Fibroblast of skin of right biceps (primary cell): Measurements from ENCODE around the gene ANKLE1.
A peak's percentile ranks its signal among the peaks of the same experiment; 100 is the strongest.

Experiments used
- DNase-seq: peaks from one replicate; pipeline ENCODE4 v3.0.0-alpha.2; 2013

Gene ANKLE1

DNA sequence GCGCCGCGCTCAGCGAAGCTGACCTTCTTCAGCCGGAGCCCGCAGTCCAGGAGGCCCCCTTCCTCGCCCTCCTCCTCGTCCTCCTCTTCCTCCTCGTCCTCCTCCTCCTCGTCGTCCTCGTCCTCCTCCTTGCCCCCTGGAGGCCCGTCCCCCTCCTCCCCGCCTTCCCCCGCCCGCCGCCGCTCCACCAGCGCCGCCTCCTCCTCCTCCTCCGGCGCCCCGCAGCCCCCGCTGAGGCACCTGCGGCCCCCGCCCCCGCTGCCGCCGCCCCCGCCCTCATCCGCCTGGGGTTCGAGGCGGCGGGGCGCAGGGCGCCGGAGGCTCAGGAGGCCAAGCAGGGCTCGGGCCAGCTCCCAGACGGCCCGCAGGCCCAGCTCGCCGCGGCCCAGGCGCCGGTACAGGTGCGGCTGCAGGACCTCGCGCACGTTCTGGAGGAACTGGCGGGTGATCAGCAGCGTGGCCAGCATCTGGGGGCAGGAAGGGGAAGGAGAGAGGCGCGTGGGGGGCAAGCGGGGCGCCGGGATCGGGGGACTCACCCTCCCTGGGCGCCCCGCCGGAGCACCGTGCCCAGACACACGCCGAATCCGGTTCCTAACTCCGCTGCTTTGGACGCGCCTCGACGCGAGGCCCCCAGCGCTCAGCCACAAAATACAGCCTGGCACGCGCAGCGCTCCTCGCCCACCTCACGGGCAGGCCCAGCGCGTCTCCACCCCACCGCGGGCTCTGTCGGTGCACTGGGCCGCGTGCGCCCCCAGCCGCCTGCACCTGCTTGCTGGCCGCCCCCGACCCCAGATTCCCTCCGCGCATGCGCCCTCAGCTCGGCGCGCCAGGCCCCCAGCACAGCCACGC is 47.0 kb downstream of the ANKLE1 start:
- DNase-seq = no peak

DNA sequence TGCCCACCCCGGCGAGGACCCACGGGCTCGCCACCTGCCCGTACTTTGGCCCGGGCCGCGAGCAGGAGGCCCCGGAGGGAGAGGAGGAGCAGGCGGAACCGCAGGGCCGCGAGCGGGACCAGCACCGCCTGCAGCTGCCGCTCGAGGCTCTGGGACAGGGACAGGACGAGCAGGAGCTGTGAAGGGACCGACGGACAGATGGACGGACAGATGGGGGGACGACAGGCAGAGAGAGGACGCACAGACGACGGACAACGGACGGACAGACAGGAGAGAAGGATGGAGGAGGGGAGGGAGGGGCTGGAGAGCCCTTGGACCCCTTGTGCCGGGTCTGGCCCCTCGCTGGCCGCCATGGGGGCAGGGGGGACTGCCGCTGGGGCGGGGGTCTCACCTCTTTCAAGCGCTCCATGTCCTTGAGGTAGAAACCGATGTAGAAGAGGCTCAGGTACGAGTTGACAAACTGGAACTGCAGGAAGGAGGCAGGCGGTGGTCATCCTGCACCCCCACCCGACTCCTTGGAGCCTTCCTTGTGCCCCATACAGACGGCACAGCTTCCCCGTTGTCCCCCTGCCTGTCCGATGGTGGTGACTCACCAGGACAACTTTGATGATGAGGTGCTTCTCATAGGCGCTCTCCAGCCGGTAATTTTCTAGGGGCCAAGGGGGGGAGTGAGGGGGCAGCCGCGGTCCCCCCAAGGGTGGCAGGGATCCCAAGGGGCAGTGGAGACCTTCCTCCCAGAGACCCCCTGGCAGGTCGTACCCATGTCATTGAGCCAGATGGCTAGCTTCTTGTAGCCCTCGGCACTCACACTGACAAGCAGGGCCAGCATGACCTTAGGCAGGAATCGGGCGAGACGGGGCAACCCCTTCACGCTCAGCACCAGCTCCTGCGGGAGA is 47.9 kb downstream of the ANKLE1 start:
- no peak for DNase-seq

DNA sequence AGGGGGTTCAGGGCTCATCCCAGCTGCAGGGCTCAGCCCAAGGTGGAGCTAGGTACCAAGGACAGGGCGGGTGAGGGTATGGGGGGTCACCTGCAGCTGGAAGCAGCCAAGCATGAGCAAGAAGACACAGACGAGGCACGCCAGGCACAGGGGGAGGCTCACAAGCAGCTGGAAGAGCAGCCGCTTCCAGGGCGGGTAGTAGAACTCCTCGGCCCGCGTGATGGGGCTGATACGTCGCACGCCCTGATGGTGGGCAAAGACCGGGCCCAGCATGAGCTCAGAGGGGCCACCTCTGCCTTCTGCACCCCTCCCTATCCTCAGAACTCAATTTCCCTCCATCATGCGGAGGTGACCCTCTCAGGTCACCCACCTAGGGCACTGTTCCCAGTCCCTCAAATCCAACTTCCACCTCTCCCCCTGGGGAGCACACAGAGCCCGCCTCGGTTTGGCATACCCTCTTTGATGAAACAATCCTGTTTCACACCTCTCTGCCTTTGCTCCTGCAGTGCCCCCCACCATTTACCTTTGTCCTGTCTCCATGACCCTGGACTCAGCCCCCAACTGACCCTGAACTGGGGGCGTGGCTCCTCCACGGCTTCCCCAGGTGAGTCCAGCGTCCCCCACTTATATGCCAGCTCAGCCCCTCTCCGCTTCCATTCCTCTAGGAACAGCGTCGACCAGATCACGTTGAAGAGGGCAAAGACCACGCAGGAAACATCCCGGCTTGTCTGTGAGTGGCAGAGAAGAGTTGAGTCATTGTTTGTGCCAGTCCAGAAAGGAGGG is 48.8 kb downstream of the ANKLE1 start:
- no peak for DNase-seq

DNA sequence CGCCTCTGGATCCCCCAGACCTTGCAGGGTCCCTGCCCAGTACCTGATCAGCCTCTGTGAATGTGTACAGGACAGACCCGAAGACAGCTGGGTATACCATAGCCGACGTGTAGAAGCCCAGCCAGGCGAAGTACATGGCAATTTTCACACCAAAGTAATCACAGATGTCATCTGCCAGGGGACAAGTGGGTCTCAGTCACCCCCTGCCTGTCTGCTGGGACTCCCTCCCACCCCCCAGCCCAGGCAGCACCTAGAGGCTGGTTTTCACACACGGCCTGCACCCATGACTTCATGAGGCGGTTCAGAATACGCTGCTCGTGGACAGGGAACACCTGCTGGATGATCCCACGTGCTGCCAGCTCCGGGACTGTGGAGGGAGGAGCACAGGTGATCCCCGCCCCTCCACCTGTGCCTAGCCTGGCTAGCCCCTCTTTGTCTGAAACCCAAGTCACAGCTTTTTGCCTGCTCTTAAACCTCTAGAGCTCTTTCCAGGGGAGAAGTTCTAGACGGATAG is 49.4 kb downstream of the ANKLE1 start:
- DNase-seq = no peak

DNA sequence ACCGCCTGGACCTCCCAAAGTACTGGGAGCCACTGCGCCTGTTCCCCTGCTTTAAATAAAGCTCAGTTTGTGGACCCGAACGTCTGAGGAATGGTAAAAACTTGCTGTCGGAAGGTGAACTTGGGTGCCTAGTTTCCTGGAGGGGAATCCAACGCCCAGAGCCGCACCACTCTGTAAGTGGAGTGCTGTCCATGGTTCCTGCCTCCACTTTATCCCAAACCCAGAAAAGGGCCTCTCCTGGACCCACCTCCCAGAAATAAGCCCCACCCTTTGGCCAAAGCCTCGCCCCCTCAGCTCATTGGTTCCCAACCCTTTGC is 50.6 kb downstream of the ANKLE1 start:
- DNase-seq = no peak

DNA sequence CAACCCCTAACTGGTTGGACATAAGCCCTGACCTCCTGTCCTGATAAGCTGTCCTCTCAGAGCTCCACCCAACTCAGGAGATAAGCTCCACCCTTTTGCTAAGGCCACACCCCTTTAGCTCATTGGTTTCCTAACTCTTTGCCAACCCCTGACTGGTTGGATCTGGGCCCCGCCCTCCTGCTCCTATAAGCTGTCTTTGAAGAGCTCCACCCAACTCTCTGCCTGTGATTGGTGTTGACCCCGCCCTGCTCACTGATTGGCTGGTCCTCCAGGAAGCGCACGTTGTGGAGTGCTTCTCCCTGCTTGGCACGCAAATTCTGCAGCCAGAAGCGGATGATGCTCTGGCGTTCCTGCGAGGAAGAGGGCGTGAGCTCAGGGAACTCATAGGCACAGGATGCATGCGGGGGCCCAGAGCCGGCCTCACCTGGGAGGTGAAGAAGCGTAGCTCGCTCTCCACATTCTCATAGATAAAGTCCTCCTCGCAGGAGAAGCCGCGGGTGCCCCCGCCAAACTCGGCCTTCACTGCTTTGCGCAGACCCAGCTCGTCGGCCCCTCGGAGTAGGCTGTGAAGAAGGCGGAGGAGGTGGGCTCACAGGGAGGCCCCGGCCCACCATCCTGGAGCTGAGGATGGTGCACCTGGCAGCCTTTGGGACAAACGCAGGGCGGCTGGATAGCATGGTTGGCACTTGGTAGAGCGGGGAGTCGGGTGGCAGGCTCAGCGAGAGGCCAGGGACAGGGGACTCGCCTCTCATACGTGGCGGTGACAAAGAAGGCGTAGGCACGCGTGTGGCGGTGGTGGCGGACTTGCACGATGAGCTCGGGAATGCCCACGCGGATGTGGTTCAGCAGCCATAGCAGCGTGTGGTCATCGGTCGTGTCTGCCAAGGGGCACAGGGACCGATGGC is 51.2 kb downstream of the ANKLE1 start:
- peak; percentile 63 for DNase-seq

DNA sequence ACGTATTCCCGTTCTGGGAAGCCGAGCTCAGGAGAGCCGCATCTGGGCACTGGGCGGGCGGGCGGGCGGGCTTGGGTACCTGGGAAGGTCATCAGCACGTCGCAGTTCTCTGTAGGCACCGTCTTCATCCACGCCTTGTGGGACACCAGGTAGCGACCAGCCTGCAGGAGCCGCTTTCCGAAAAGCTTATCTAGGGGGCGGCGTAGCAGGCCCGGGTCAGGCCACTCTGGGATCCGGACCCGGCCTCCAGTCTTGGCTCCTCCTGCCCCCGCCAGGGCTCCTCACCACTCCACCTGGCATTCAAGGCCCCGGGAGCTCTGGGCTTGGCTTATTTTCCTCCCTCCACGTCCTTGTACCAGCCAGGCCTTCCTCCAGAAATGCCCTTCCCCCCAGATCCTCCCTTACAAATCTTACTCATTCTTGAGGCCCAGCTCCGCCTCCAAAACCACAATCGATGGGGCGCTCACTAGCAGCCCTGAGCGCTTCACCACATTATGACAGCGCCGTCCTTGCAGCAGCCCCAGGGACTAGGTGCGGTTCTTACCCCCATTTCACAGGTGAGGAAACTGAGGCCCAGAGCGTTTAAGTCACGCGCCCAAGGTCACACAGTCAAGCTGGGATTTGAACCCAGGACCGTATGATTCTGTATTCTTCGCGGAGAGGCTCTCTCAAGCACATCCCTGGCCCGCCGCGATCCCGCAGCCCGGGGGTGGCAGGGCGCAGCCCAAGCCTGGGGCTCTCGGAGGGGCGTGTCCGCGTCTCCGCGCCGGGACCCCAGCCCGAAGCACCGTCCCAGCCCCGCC is 52.1 kb downstream of the ANKLE1 start:
- peak; percentile 91 for DNase-seq

DNA sequence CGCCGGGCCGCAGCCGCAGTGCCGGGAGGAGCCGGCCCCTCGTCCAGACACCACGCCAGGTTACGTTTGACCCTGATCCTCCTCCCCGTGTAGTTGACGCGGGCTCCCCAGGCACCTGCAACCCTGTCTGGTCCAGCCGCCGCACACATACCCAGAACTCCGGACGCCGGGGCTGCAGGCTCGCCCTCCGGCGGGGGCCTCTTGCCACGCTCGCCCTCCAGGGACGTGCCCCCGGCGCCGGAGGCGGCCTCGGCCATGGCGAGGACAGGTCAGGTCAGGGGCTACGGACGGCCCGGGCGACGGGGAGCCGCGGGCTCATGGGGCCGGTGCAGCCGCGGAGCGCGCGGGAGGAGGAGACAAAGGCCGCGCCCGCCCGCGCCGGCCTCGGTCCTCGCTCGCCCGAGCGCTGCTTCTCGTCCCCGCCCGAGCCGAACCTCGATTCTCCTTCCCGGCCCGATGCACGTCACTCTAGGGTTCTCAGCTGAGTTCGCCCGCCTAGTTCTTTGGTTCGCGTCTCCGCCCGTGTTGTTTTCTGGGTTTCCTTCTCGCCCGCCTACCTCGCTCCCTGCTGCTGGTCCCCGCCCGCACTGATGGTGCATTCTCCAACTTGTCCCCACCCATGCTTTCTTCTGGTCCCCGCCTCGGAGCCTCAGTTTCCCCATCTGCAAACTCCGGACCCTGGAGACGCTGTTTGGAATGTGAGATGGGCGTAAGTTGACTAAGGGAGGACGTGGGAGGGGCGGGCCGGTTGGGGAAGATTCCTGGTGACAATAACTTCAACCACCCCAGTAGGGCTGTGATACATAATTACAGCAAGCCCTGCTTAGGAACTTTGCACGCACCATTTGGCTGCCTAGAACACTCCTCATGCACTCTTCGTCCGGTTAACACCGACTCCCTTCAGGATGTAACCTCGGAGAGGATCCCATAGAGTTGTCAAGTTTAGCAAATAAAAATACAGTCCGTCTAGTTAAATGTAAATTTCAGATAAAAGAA is 53.0 kb downstream of the ANKLE1 start, which contains the start of gene ANO8:
TSS of gene ANO8 (minus strand) at position 442 of the 996 bp plus-strand sequence. CDS start at position 257, 185 bp downstream.
- DNase-seq = peak; percentile 99

DNA sequence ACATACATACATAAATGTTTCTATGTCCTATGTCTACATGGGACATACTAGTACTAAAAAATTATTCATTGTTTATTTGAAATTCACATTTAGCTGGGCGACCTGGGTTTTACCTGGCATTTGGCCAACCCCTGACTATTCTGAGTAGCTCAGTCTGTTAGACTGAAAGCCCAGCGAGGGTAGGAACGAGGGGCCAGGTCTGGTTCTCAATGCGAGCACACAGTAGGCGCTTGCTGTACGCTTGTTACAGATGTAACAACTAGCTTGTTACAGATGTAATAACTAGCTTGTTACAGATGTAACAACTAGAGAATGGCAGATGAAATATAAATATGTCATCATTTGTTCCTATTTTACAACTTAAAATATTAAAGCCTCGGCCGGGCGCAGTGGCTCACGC is 53.9 kb downstream of the ANKLE1 start:
- DNase-seq = no peak
